ENCODE results near the gene HES5. TPM values are rescaled to one million over a fixed set of nuclear protein-coding genes. Genes with fewer than 3 reads are reported as not detected.

The HES5 gene
- total and polyA plus RNA-seq, 2 donors (not counting 3 experiments of a cell fraction or from before 2014, with no cell fraction given), result 0.07 TPM; not detected in 1

GRCh38 chr1:2492091-2492490, 38.0 kb downstream of the HES5 start:
- no peak overlapping the region for H2AFZ ChIP-seq (ENCODE audit: low read depth, low read length)
- no peak overlapping the region for H3K4me2 ChIP-seq (ENCODE audit: insufficient read depth, low read length)
- H3K79me2 ChIP-seq (ENCODE audit: control insufficient read depth, insufficient read depth, low read length), result no peaks in the 10 kb centered on the region
- intact Hi-C loops (cut with micrococcal nuclease) (no loop called here), dilution Hi-C loops (cut with MboI; ENCODE audit: extremely low pct_ligation_motif_present, low sequenced_read_pairs) (no loop called here)
- H3K27me3 ChIP-seq (ENCODE audit: control insufficient read depth in 2 of 2, insufficient read depth in 2 of 2, low read length in 2 of 2), result no peaks in the 10 kb centered on the region
- no peaks in the 10 kb centered on the region for H4K20me1 ChIP-seq (replicated peaks; ENCODE audit: control insufficient read depth, extremely low read depth, insufficient read depth, low read length)
- no peaks in the 10 kb centered on the region for H3K9me1 ChIP-seq (replicated peaks; ENCODE audit: control insufficient read depth, extremely low read depth, insufficient read depth, low read length)
- FAIRE-seq (no peak), DNase-seq (ENCODE audit: low read depth, low spot score) (no peak)
- H3K27ac ChIP-seq (ENCODE audit: insufficient read depth, low read depth, low read length), result no peak overlapping the region
- no peaks in the 10 kb centered on the region for H3K4me1 ChIP-seq (ENCODE audit: control insufficient read depth, extremely low read depth, insufficient read depth, low read length)
- no peak overlapping the region for H3K4me3 ChIP-seq (replicated peaks in 1 of 3; ENCODE audit: insufficient read depth in 1 of 3, low read depth in 1 of 3, low read length in 3 of 3)
- H3K9ac ChIP-seq (replicated peaks; ENCODE audit: extremely low read depth, insufficient read depth, low read length), result no peak overlapping the region
- no TSS peak for BruUV-seq (replicated peaks)
- H3K36me3 ChIP-seq (ENCODE audit: control insufficient read depth in 2 of 2, extremely low read depth in 1 of 2, insufficient read depth in 2 of 2, low read length in 2 of 2), result no peaks in the 10 kb centered on the region
- ChIA-PET CTCF (no interaction called here), POLR2A (no interaction called here)
- no peaks in the 10 kb centered on the region for H3K9me3 ChIP-seq (replicated peaks; ENCODE audit: control insufficient read depth, insufficient read depth, low read length)
- TF ChIP-seq FOS (IDR thresholded peaks at IDR 0.05; ENCODE audit: borderline replicate concordance, insufficient read depth, low read length), result no peak
- no peak for TF ChIP-seq GATA2 (IDR thresholded peaks at IDR 0.05; ENCODE audit: insufficient read depth, insufficient read length, low read depth, low read length)
- no peak for TF ChIP-seq CTCF (IDR thresholded peaks at IDR 0.05; ENCODE audit: extremely low read depth in 1 of 2, insufficient read depth in 1 of 2, low read depth in 1 of 2, low read length in 2 of 2)
- TF ChIP-seq POLR2AphosphoS5 (IDR thresholded peaks at IDR 0.05; ENCODE audit: insufficient read depth, low read depth, low read length), result no peak
- TF ChIP-seq EZH2 (IDR thresholded peaks at IDR 0.05; ENCODE audit: borderline replicate concordance, low read depth, low read length, severe bottlenecking), result no peak
- TF ChIP-seq JUN (IDR thresholded peaks at IDR 0.05; ENCODE audit: borderline replicate concordance, insufficient read depth, insufficient read length, low read depth), result no peak
- TF ChIP-seq, protein P1, sequence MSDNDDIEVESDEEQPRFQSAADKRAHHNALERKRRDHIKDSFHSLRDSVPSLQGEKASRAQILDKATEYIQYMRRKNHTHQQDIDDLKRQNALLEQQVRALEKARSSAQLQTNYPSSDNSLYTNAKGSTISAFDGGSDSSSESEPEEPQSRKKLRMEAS (IDR thresholded peaks at IDR 0.05; ENCODE audit: insufficient read depth, insufficient read length), result no peak
- TF ChIP-seq MYC (IDR thresholded peaks at IDR 0.05; ENCODE audit: low read depth, low read length), result no peak
- no peak for TF ChIP-seq POLR2A (IDR thresholded peaks at IDR 0.05; ENCODE audit: low read depth, low read length)

Measured in endothelial cell of umbilical vein (primary cell).